H9 (cell line): Measurements from ENCODE around the gene RNF20. TPM values are rescaled to one million over a fixed set of nuclear protein-coding genes. Genes with fewer than 3 reads are reported as not detected.

Experiments used
- DNase-seq: peaks from one replicate; pipeline ENCODE4 v3.0.0-alpha.2; 2017
- H2AFZ ChIP-seq: one replicate; pipeline ENCODE4 v1.6.1; 2013; ENCODE audit warnings: mild to moderate bottlenecking, low read length, control low read depth, moderate library complexity
- H2AK5ac ChIP-seq: 2 replicates; pipeline ENCODE4 v1.6.1; 2013; ENCODE audit warnings: low read length, control low read depth, mixed read lengths; ENCODE audit not compliant: insufficient read length
- H2BK120ac ChIP-seq: one replicate; pipeline ENCODE4 v1.6.1; 2013; ENCODE audit warnings: low read depth, mild to moderate bottlenecking, low read length, control low read depth, inconsistent platforms; ENCODE audit not compliant: poor library complexity, severe bottlenecking
- H2BK12ac ChIP-seq: 2 replicates; pipeline ENCODE4 v1.6.1; 2013; ENCODE audit warnings: low read length, control low read depth, mixed read lengths, low read depth; ENCODE audit not compliant: insufficient read length
- H2BK15ac ChIP-seq: 2 replicates; pipeline ENCODE4 v1.6.1; 2013; ENCODE audit warnings: low read depth, low read length, control low read depth
- H2BK20ac ChIP-seq: one replicate; pipeline ENCODE4 v1.6.1; 2013; ENCODE audit warnings: low read depth, mild to moderate bottlenecking, low read length, control low read depth, inconsistent platforms; ENCODE audit not compliant: poor library complexity, severe bottlenecking
- H2BK5ac ChIP-seq: 2 replicates; pipeline ENCODE4 v1.6.1; 2013; ENCODE audit warnings: low read length, control low read depth, mixed read lengths; ENCODE audit not compliant: insufficient read length
- H3K14ac ChIP-seq: 2 replicates; pipeline ENCODE4 v1.6.1; 2013; ENCODE audit warnings: low read length, control low read depth; ENCODE audit not compliant: insufficient read depth
- H3K18ac ChIP-seq: 2 replicates; pipeline ENCODE4 v1.6.1; 2013; ENCODE audit warnings: low read depth, mild to moderate bottlenecking, mixed read lengths, low read length, control low read depth; ENCODE audit not compliant: insufficient read length
- H3K23ac ChIP-seq: 2 replicates; pipeline ENCODE4 v1.6.1; 2013; ENCODE audit warnings: low read length, control low read depth, mixed read lengths, low read depth; ENCODE audit not compliant: insufficient read length
- H3K23me2 ChIP-seq: 2 replicates; pipeline ENCODE4 v1.6.1; 2013; ENCODE audit warnings: low read depth, mild to moderate bottlenecking, mixed read lengths, low read length, control low read depth; ENCODE audit not compliant: insufficient read length, poor library complexity, severe bottlenecking
- H3K27ac ChIP-seq: 2 replicates; pipeline ENCODE4 v1.5.1; 2013; ENCODE audit warnings: low read length, control low read depth, mixed read lengths, low read depth; ENCODE audit not compliant: insufficient read length
- H3K27me3 ChIP-seq: 2 replicates; pipeline ENCODE4 v1.6.1; 2013; ENCODE audit warnings: low read length, control low read depth, inconsistent platforms; ENCODE audit not compliant: insufficient read depth
- H3K4ac ChIP-seq: 2 replicates; pipeline ENCODE4 v1.6.1; 2013; ENCODE audit warnings: low read depth, mild to moderate bottlenecking, control low read depth, inconsistent platforms, low read length, moderate library complexity
- H3K4me1 ChIP-seq: 2 replicates; pipeline ENCODE4 v1.6.1; 2013; ENCODE audit warnings: low read length, control low read depth, inconsistent platforms; ENCODE audit not compliant: insufficient read depth
- H3K4me2 ChIP-seq: 2 replicates; pipeline ENCODE4 v1.6.1; 2013; ENCODE audit warnings: low read length, control low read depth, mixed read lengths; ENCODE audit not compliant: insufficient read length, insufficient read depth
- H3K56ac ChIP-seq: 2 replicates; pipeline ENCODE4 v1.6.1; 2013; ENCODE audit warnings: low read depth, mild to moderate bottlenecking, mixed read lengths, low read length, control low read depth; ENCODE audit not compliant: insufficient read length
- H3K79me1 ChIP-seq: 2 replicates; pipeline ENCODE4 v1.6.1; 2013; ENCODE audit warnings: low read depth, mild to moderate bottlenecking, moderate library complexity, low read length, control low read depth, inconsistent platforms; ENCODE audit not compliant: insufficient read depth, poor library complexity, severe bottlenecking
- H3K79me2 ChIP-seq: 2 replicates; pipeline ENCODE4 v1.6.1; 2013; ENCODE audit warnings: low read length, control low read depth, inconsistent platforms; ENCODE audit not compliant: insufficient read depth
- H3K9ac ChIP-seq: 2 replicates; pipeline ENCODE4 v1.6.1; 2013; ENCODE audit warnings: low read length, control low read depth, mixed read lengths; ENCODE audit not compliant: insufficient read length; ENCODE audit errors: extremely low read depth
- H3K9me3 ChIP-seq: one replicate; pipeline ENCODE4 v1.6.1; 2013; ENCODE audit warnings: low read depth, low read length, inconsistent platforms; ENCODE audit not compliant: control insufficient read depth
- H3T11ph ChIP-seq: one replicate; pipeline ENCODE4 v1.6.1; 2013; ENCODE audit warnings: mild to moderate bottlenecking, low read length, control low read depth, inconsistent platforms
- H4K20me1 ChIP-seq: one replicate; pipeline ENCODE4 v1.6.1; 2013; ENCODE audit not compliant: control insufficient read depth, insufficient read length, insufficient read depth
- H4K5ac ChIP-seq: 2 replicates; pipeline ENCODE4 v1.6.1; 2013; ENCODE audit warnings: low read depth, mild to moderate bottlenecking, mixed read lengths, low read length, control low read depth; ENCODE audit not compliant: insufficient read length
- H4K8ac ChIP-seq: replicated peaks from 2 replicates; pipeline ENCODE4 v1.6.1; 2013; ENCODE audit warnings: low read length, control low read depth, mixed read lengths, low read depth; ENCODE audit not compliant: insufficient read length
- H4K91ac ChIP-seq: 2 replicates; pipeline ENCODE4 v1.6.1; 2013; ENCODE audit warnings: low read depth, mild to moderate bottlenecking, moderate library complexity, mixed read lengths, low read length, control low read depth; ENCODE audit not compliant: insufficient read length
- H3K27ac Mint-ChIP-seq, 3 experiments: 2 replicates in 2 of 3; 3 replicates in 1 of 3; pipeline ENCODE4 v1.8.0; 2020 to 2021; ENCODE audit warnings: mixed read lengths in 3 of 3, mild to moderate bottlenecking in 1 of 3, moderate library complexity in 1 of 3
- H3K27me3 Mint-ChIP-seq: 2 replicates; pipeline ENCODE4 v1.8.0; 2021; ENCODE audit warnings: low read depth, mild to moderate bottlenecking, moderate library complexity, mixed read lengths
- H3K36me3 Mint-ChIP-seq, 3 experiments: 2 replicates in 2 of 3; 3 replicates in 1 of 3; pipeline ENCODE4 v1.8.0; 2020 to 2021; ENCODE audit warnings: low read depth in 3 of 3, mixed read lengths in 3 of 3; ENCODE audit not compliant: insufficient read depth in 1 of 3
- H3K4me1 Mint-ChIP-seq, 2 experiments: 2 replicates each; pipeline ENCODE4 v1.8.0; 2020; ENCODE audit warnings: mixed read lengths in 2 of 2
- H3K4me3 Mint-ChIP-seq, 2 experiments: 2 replicates in 1 of 2; 3 replicates in 1 of 2; pipeline ENCODE4 v1.8.0; 2020 to 2021; ENCODE audit warnings: mild to moderate bottlenecking in 2 of 2, mixed read lengths in 2 of 2, moderate library complexity in 1 of 2
- H3K9me3 Mint-ChIP-seq, 2 experiments: 2 replicates in 1 of 2; 3 replicates in 1 of 2; pipeline ENCODE4 v1.8.0; 2020; ENCODE audit warnings: mild to moderate bottlenecking in 2 of 2, mixed read lengths in 2 of 2, moderate library complexity in 1 of 2
- WGBS: extraction: QIAGEN DNeasy Blood & Tissue Kit; methylation state at CpG from one replicate; pipeline ENCODE4 v1.1.7; 2013; ENCODE audit warnings: missing lambda C conversion rate, low lambda C conversion rate, mixed read lengths; ENCODE audit not compliant: insufficient read length; ENCODE audit errors: extremely low coverage; 5-methylcytosine and 5-hydroxymethylcytosine counted together
- total RNA-seq: library from RNA; stranded (reverse); gene quantifications from 2 replicates; pipeline ENCODE4 v1.2.1, GENCODE V29; 2021
- TF ChIP-seq, protein P1 (sequence below): fragments of 200-600 bp; sonication (generic); conservative IDR thresholded peaks from 3 replicates; pipeline ENCODE4 v1.8.0; 2021; ENCODE audit warnings: antibody characterized with exemption, mild to moderate bottlenecking

The RNF20 gene
- total RNA-seq, 1 experiment from 2014 or later, result 48.5 TPM

DNA sequence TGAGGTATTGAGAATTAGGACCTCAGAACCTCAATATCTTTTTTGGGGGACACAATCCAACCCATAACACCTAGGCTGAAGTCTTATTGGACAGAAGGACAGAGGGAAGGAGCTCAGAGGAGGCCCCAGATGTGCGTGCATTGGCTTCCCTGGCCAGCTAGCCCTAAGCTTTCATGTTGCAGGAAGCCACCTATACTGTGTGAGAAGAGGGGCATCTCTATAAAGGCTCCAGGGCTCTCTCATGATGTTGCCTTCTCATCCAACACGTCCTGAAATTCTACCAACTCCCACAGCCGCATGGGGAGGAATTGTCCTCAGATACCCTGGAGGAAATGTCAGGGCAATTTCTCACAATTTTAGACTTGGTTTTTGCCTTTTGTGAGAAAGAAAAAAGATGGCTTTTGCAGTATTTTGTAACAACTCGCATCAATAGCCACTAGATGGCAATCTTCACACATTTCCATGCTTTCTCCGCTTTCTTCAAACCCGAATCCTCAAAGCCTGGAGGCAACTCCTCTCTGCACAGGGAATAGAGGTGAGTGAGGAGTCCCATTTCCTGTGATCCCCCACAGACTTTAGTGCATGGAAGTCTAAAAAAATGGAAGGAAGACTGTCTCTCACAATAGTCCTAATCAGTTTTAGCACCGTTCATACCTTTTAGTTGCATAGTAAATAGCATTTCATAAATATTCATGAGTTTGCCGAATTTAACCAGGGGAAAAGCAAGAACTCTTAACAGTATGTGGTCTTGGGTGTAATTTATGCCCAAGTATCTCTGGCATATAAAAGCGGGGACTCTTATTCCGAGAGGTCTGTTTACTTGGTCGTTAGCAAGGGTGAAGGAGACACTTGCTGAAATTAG is 68.5 kb downstream of the RNF20 start:
- no peak overlapping the region for H2BK5ac ChIP-seq
- H3K9me3 Mint-ChIP-seq, result no peaks in the 10 kb centered on the region
- H2BK20ac ChIP-seq, result no peak overlapping the region
- H4K91ac ChIP-seq, result no peak overlapping the region
- peaks cover 3 to 7% of the 10 kb centered on the region in 2 experiments for H3K4me1 Mint-ChIP-seq
- H3K14ac ChIP-seq, result no peak overlapping the region
- no peaks in the 10 kb centered on the region for H3K4me1 ChIP-seq
- H3K27ac Mint-ChIP-seq, result no peak overlapping the region
- no peak overlapping the region for H2BK15ac ChIP-seq
- H4K5ac ChIP-seq, result no peak overlapping the region
- no peak overlapping the region for H3K9ac ChIP-seq
- no peak overlapping the region for H2BK120ac ChIP-seq
- no peak overlapping the region for H3K4ac ChIP-seq
- no peaks in the 10 kb centered on the region for H3K27me3 ChIP-seq
- no peaks in the 10 kb centered on the region for H3K23me2 ChIP-seq
- H3K23ac ChIP-seq, result no peak overlapping the region
- H2AK5ac ChIP-seq, result no peak overlapping the region
- H3K18ac ChIP-seq, result no peak overlapping the region
- TF ChIP-seq, protein P1, sequence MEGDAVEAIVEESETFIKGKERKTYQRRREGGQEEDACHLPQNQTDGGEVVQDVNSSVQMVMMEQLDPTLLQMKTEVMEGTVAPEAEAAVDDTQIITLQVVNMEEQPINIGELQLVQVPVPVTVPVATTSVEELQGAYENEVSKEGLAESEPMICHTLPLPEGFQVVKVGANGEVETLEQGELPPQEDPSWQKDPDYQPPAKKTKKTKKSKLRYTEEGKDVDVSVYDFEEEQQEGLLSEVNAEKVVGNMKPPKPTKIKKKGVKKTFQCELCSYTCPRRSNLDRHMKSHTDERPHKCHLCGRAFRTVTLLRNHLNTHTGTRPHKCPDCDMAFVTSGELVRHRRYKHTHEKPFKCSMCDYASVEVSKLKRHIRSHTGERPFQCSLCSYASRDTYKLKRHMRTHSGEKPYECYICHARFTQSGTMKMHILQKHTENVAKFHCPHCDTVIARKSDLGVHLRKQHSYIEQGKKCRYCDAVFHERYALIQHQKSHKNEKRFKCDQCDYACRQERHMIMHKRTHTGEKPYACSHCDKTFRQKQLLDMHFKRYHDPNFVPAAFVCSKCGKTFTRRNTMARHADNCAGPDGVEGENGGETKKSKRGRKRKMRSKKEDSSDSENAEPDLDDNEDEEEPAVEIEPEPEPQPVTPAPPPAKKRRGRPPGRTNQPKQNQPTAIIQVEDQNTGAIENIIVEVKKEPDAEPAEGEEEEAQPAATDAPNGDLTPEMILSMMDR, result peak; percentile 78
- H2AFZ ChIP-seq, result no peak overlapping the region
- H3K27ac ChIP-seq, result no peak overlapping the region
- no peaks in the 10 kb centered on the region for H4K20me1 ChIP-seq
- H3K9me3 ChIP-seq, result no peaks in the 10 kb centered on the region
- no peak overlapping the region for H2BK12ac ChIP-seq
- H3K79me1 ChIP-seq, result no peaks in the 10 kb centered on the region
- H4K8ac ChIP-seq, result no peak overlapping the region
- no peaks in the 10 kb centered on the region; the same call in 1 of the 2 replicates for H3K27me3 Mint-ChIP-seq
- H3K79me2 ChIP-seq, result no peaks in the 10 kb centered on the region
- H3K36me3 Mint-ChIP-seq, result no peaks in the 10 kb centered on the region
- no CpG with 5 or more reads among the region's 11 CpGs for WGBS
- H3K4me2 ChIP-seq, result no peak overlapping the region
- DNase-seq, result peak; percentile 53
- H3T11ph ChIP-seq, result no peak overlapping the region
- H3K56ac ChIP-seq, result no peak overlapping the region
- no peak overlapping the region for H3K4me3 Mint-ChIP-seq
